ENCODE measurements around the gene SERF2. TPM values are rescaled to one million over a fixed set of nuclear protein-coding genes. Genes with fewer than 3 reads are reported as not detected.

SERF2 gene
- total RNA-seq, 1 experiment from 2014 or later, result 1,303 TPM

- in situ Hi-C loops (cut with HindIII; ENCODE audit: low pct_unique_long_range_greater_than_20kb, low sequenced_read_pairs), result no loop called here
- Histone ChIP-seq H3K36me3 (ENCODE audit: control insufficient read depth, insufficient read depth, low read length) (no peaks in the 10 kb centered on the region; the same call in 1 of the 2 replicates), H3K4me1 (ENCODE audit: control insufficient read depth, insufficient read depth, low read length) (0 out of 2 replicates have a peak, but pooled peaks cover 3% of the 10 kb centered on the region), H3K9me3 (ENCODE audit: control insufficient read depth, insufficient read depth, low read depth, low read length) (no peaks in the 10 kb centered on the region), H3K27me3 (ENCODE audit: control insufficient read depth, insufficient read depth, low read length) (no peaks in the 10 kb centered on the region), H3K27ac (ENCODE audit: low read length) (peak overlapping the region; percentile 88), H3K4me3 (ENCODE audit: low read depth in 2 of 2, low read length in 2 of 2) (peak overlapping the region; percentile 74 to 92)
- BruUV-seq (replicated peaks), result TSS peak; percentile 68
- DNase-seq (ENCODE audit: low read depth, low spot score) (peak; percentile 66), ATAC-seq (peak; percentile 88)
- peak; percentile 95 for TF ChIP-seq CTCF (IDR thresholded peaks at IDR 0.05)
- no peak for TF ChIP-seq SIN3A (IDR thresholded peaks at IDR 0.05; ENCODE audit: borderline replicate concordance, insufficient read depth, low read depth, low read length)
- no peak for TF ChIP-seq POLR2AphosphoS5 (IDR thresholded peaks at IDR 0.05; ENCODE audit: low read depth, low read length)
- ChIA-PET POLR2A (interaction anchor here (0.6 to 1.3 kb wide), 4 partner anchors 9 to 31 kb away, joined by 4 to 8 read pairs (median 5); partner anchors contain the start of gene PDIA3), CTCF (interaction anchor here (0.5 to 0.9 kb wide), 5 partner anchors 8 to 549 kb away, joined by 4 to 7 read pairs (median 5); no protein-coding TSS in a partner anchor)
- intact Hi-C loops (cut with micrococcal nuclease; ENCODE audit: unreplicated experiment), result no loop called here
Measured at GRCh38 chr15:43777267-43777914, 14.7 kb upstream of the SERF2 start.

GRCh38 chr15:43779016-43779415 is 13.1 kb upstream of the SERF2 start:
- DNase-seq (ENCODE audit: low read depth, low spot score), result no peak
- no peak for ATAC-seq
- Histone ChIP-seq H3K27ac (ENCODE audit: low read length) (no peak overlapping the region), H3K4me3 (ENCODE audit: low read depth in 2 of 2, low read length in 2 of 2) (no peak overlapping the region), H3K27me3 (ENCODE audit: control insufficient read depth, insufficient read depth, low read length) (no peaks in the 10 kb centered on the region), H3K36me3 (ENCODE audit: control insufficient read depth, insufficient read depth, low read length) (no peaks in the 10 kb centered on the region), H3K4me1 (ENCODE audit: control insufficient read depth, insufficient read depth, low read length) (0 out of 2 replicates have a peak, but pooled peaks cover 3% of the 10 kb centered on the region), H3K9me3 (ENCODE audit: control insufficient read depth, insufficient read depth, low read depth, low read length) (no peaks in the 10 kb centered on the region)
- BruUV-seq (replicated peaks), result no TSS peak
- intact Hi-C loops (cut with micrococcal nuclease; ENCODE audit: unreplicated experiment) (no loop called here), in situ Hi-C loops (cut with HindIII; ENCODE audit: low pct_unique_long_range_greater_than_20kb, low sequenced_read_pairs) (no loop called here)
- ChIA-PET POLR2A (no interaction called here), CTCF (no interaction called here)
- TF ChIP-seq POLR2AphosphoS5 (IDR thresholded peaks at IDR 0.05; ENCODE audit: low read depth, low read length), result no peak
- TF ChIP-seq TCF7L2 (IDR thresholded peaks at IDR 0.05; ENCODE audit: low read depth, low read length), result no peak
- no peak for TF ChIP-seq CTCF (IDR thresholded peaks at IDR 0.05)
- no peak for TF ChIP-seq REST (IDR thresholded peaks at IDR 0.05; ENCODE audit: insufficient read depth in 1 of 2, low read depth in 2 of 2, low read length in 1 of 2)
- TF ChIP-seq SIN3A (IDR thresholded peaks at IDR 0.05; ENCODE audit: borderline replicate concordance, insufficient read depth, low read depth, low read length), result no peak
